SK-N-SH (cell line): ENCODE measurements around the gene SREBF2.

ENCODE experiments used
- ELF1 ChIP-seq: IDR thresholded peaks from 2 replicates; pipeline ENCODE4 v1.4.0; 2012
- EZH2phosphoT487 ChIP-seq: fragments of 200-600 bp; sonication (generic); IDR thresholded peaks from 2 replicates; pipeline ENCODE4 v1.6.1; 2017; ENCODE audit warnings: low read depth, mixed run types, mild to moderate bottlenecking, antibody characterized with exemption, moderate library complexity, borderline replicate concordance
- FOXM1 ChIP-seq: IDR thresholded peaks from 2 replicates; pipeline ENCODE4 v1.4.0; 2012; ENCODE audit warnings: low read depth, mild to moderate bottlenecking
- IRF3 ChIP-seq: fragments of 150-350 bp; IDR thresholded peaks from 2 replicates; pipeline ENCODE4 v1.6.1; 2016; ENCODE audit warnings: mild to moderate bottlenecking, low read depth, low read length
- RAD21 ChIP-seq: IDR thresholded peaks from 2 replicates; pipeline ENCODE4 v1.6.1; 2012; ENCODE audit warnings: mild to moderate bottlenecking, low read length
- RCOR1 ChIP-seq: fragments of 150-350 bp; IDR thresholded peaks from 2 replicates; pipeline ENCODE4 v1.6.1; 2017; ENCODE audit warnings: antibody characterized with exemption, low read length
- USF1 ChIP-seq: IDR thresholded peaks from 2 replicates; pipeline ENCODE4 v1.4.0; 2012; ENCODE audit warnings: low read depth, borderline replicate concordance

DNA sequence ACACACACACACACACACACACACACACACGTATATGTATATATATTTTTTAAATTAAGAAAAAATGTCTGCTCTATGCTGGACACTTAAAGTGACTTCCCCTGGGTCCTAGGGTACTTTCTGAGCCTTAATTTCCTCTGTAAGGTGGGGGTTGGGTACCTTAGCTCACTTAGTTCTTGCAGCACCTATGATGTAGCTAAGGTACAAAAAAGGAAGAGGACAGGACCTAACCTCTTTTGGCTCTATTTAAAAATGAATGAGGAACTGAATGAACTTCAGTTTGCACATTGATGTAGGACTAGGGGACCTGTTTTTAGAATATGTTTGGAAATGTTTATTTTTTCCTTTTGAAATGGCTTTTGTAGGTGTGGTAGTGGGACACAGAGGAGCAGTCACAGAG, 11.1 kb downstream of the SREBF2 start:
- TF ChIP-seq EZH2phosphoT487: no peak
- no peak for TF ChIP-seq USF1
- no peak for TF ChIP-seq RAD21
- TF ChIP-seq FOXM1: no peak
- no peak for TF ChIP-seq IRF3
- TF ChIP-seq RCOR1: no peak
- TF ChIP-seq ELF1: no peak
